ENCODE results near the gene SMIM7. TPM values are rescaled to one million over a fixed set of nuclear protein-coding genes. Genes with fewer than 3 reads are reported as not detected.

SMIM7 gene
- 54.3 to 55.9 TPM (median 55.6 TPM) in 3 replicates for total RNA-seq (2021)
- Bru-seq, nascent RNA: percentile 92 among the genes with signal in this experiment
- long read RNA-seq, experiment 1, transcript SMIM7-208 (5 exons, 2,776 nt): major isoform, 64 of 130 reads
- long read RNA-seq, experiment 1, transcript SMIM7-207 (6 exons, 1,126 nt): minor isoform, 9 of 130 reads
- long read RNA-seq, experiment 1, transcript SMIM7-214 (4 exons, 1,075 nt): minor isoform, 8 of 130 reads
- long read RNA-seq, experiment 1, transcript SMIM7-215 (6 exons, 975 nt): minor isoform, 10 of 130 reads
- long read RNA-seq, experiment 1, partial matches to known transcripts: 6 of 130 reads
- long read RNA-seq, experiment 1, other reads (novel, unspliced or antisense): 22 of 130 reads
- long read RNA-seq, experiment 2, transcript SMIM7-208 (5 exons, 2,776 nt): major isoform, 17 of 62 reads
- long read RNA-seq, experiment 2, transcript SMIM7-214 (4 exons, 1,075 nt): minor isoform, 5 of 62 reads
- long read RNA-seq, experiment 2, partial matches to known transcripts: 3 of 62 reads
- long read RNA-seq, experiment 2, other reads (novel, unspliced or antisense): 21 of 62 reads
- long read RNA-seq, experiment 3, transcript SMIM7-208 (5 exons, 2,776 nt): major isoform, 144 of 177 reads
- long read RNA-seq, experiment 3, transcript SMIM7-214 (4 exons, 1,075 nt): minor isoform, 9 of 177 reads
- long read RNA-seq, experiment 3, partial matches to known transcripts: 4 of 177 reads
- long read RNA-seq, experiment 3, other reads (novel, unspliced or antisense): 11 of 177 reads

DNA sequence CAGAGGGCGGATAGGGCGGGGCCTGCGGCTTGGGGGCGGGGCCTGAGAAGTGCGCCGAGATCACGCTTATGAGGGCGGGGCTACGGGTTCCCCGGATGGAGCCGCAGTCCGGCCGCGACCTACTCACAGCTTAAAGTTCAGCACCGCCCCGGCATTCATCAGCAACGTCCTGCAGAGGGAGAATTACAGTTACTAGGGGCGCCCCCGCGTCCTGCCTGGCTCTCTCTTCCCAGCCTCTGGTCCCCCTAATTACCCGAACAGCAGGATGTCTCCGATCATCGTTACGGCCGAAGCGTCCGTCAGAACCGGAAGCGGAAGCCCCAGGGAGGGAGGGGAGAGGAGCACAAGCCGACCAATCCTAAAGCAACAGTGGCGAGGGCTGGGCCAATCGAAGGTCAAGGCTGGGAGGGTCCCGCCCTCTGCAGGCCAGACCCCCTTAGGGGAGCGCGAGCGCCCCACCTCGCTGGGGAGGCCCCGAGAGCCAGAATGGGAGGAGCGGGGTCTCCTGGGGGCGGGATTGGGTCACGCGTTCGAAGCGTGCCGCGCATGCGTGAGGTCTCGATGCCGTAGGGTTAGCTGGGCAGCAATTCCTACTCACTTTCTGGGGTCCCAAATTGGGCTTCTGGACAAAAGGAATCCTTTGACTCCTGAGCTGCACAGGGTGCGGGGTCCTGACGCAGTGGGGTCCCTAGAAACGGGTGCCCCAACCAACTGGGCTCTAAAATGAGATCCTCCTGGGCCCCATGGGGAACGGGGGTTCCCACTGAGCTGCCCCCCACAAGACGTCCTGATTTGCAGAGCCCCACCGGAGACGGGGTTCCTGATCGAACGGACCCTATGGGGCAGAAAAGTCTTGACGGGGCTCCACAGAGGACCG, at the start of gene SMIM7:
SMIM7 (minus strand) TSS at position 313 of the 877 bp plus-strand sequence; CDS start at position 279, 34 bp downstream.
- H3K4me3 Mint-ChIP-seq: peak within 1 kb of the TSS; percentile 98
- peak; percentile 99 for DNase-seq (ENCODE audit: low spot score)
- CTCF ChIA-PET: interaction anchor here (0.9 to 1.6 kb wide), 3 partner anchors 32 to 555 kb away, joined by 3 to 7 read pairs (median 3); partner anchors contain the start of genes MED26 and USE1
- H3K27me3 Mint-ChIP-seq (ENCODE audit: low read depth): no peaks in the 10 kb centered on the region; the same call in 1 of the 2 replicates
- POLR2A ChIA-PET: interaction anchor here (0.8 to 1.2 kb wide), 2 partner anchors 13 to 27 kb away, joined by 3 to 6 read pairs; no protein-coding TSS in a partner anchor
- ATAC-seq: peak; percentile 98
- H3K36me3 Mint-ChIP-seq: peaks cover 33% of the 10 kb centered on the region
- H3K4me1 Mint-ChIP-seq: peaks cover 11% of the 10 kb centered on the region
- no peaks in the 10 kb centered on the region for H3K9me3 Mint-ChIP-seq
- H3K27ac Mint-ChIP-seq: peak within 1 kb of the TSS; percentile 100
- no peak for TF ChIP-seq NFE2L1 (CRISPR knock-in tag; IDR thresholded peaks at IDR 0.05)
- no peak for TF ChIP-seq HMGA2 (CRISPR knock-in tag; IDR thresholded peaks at IDR 0.05)
- TF ChIP-seq GABPB1 (CRISPR knock-in tag; IDR thresholded peaks at IDR 0.05): peak; percentile 73
- TF ChIP-seq ARID4B (CRISPR knock-in tag; IDR thresholded peaks at IDR 0.05; ENCODE audit: borderline replicate concordance): peak; percentile 77; the same call in 1 of the 2 replicates
- TF ChIP-seq KAT7 (CRISPR knock-in tag; IDR thresholded peaks at IDR 0.05; ENCODE audit: borderline replicate concordance): no peak; the same call in 1 of the 2 replicates
- TF ChIP-seq FOXP4 (CRISPR knock-in tag; IDR thresholded peaks at IDR 0.05): peak; percentile 35
- TF ChIP-seq CTCF (IDR thresholded peaks at IDR 0.05): no peak
- TF ChIP-seq AR (CRISPR knock-in tag; IDR thresholded peaks at IDR 0.05): no peak
- TF ChIP-seq PRRX2 (CRISPR knock-in tag; IDR thresholded peaks at IDR 0.05): no peak
- TF ChIP-seq TEAD1 (CRISPR knock-in tag; IDR thresholded peaks at IDR 0.05): peak; percentile 79; the same call in 1 of the 2 replicates
- no peak for TF ChIP-seq ATF1 (CRISPR knock-in tag; IDR thresholded peaks at IDR 0.05)
- no peak for TF ChIP-seq NFATC4 (CRISPR knock-in tag; IDR thresholded peaks at IDR 0.05)
- TF ChIP-seq RORB (CRISPR knock-in tag; IDR thresholded peaks at IDR 0.05): no peak
- no peak for TF ChIP-seq ELF4 (CRISPR knock-in tag; IDR thresholded peaks at IDR 0.05; ENCODE audit: low read depth)
- TF ChIP-seq TEAD4 (CRISPR knock-in tag; IDR thresholded peaks at IDR 0.05): no peak
- no peak for TF ChIP-seq OVOL2 (CRISPR knock-in tag; IDR thresholded peaks at IDR 0.05; ENCODE audit: borderline replicate concordance)
- TF ChIP-seq, protein P1, sequence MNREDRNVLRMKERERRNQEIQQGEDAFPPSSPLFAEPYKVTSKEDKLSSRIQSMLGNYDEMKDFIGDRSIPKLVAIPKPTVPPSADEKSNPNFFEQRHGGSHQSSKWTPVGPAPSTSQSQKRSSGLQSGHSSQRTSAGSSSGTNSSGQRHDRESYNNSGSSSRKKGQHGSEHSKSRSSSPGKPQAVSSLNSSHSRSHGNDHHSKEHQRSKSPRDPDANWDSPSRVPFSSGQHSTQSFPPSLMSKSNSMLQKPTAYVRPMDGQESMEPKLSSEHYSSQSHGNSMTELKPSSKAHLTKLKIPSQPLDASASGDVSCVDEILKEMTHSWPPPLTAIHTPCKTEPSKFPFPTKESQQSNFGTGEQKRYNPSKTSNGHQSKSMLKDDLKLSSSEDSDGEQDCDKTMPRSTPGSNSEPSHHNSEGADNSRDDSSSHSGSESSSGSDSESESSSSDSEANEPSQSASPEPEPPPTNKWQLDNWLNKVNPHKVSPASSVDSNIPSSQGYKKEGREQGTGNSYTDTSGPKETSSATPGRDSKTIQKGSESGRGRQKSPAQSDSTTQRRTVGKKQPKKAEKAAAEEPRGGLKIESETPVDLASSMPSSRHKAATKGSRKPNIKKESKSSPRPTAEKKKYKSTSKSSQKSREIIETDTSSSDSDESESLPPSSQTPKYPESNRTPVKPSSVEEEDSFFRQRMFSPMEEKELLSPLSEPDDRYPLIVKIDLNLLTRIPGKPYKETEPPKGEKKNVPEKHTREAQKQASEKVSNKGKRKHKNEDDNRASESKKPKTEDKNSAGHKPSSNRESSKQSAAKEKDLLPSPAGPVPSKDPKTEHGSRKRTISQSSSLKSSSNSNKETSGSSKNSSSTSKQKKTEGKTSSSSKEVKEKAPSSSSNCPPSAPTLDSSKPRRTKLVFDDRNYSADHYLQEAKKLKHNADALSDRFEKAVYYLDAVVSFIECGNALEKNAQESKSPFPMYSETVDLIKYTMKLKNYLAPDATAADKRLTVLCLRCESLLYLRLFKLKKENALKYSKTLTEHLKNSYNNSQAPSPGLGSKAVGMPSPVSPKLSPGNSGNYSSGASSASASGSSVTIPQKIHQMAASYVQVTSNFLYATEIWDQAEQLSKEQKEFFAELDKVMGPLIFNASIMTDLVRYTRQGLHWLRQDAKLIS (CRISPR knock-in tag; IDR thresholded peaks at IDR 0.05; ENCODE audit: borderline replicate concordance): no peak
- no peak for TF ChIP-seq ATF3 (CRISPR knock-in tag; conservative IDR thresholded peaks at IDR 0.05)

Measured in WTC11 (cell line).